Right lobe of liver (tissue), 4 donors: ENCODE results near the gene IGLL1.

Experiments
- POLR2A ChIP-seq: fragments of 450-650 bp; IDR thresholded peaks from one replicate; pipeline ENCODE4 v1.6.1; 2017; ENCODE audit warnings: antibody characterized with exemption, mild to moderate bottlenecking
- TF ChIP-seq, protein P1 (sequence below), 4 donors: fragments of 200-600 bp in 3 of 4; fragments of 450-650 bp in 1 of 4; IDR thresholded peaks; one replicate each; pipeline versions ENCODE4 v1.5.1 to v1.8.0; 2016 to 2022; ENCODE audit warnings: antibody characterized with exemption in 4 of 4, mild to moderate bottlenecking in 2 of 4
- donor health status: DM: no; HTN: no; CAD: no.
- donor health status: DM: no; HTN: no; CAD: no.
- donor health status: DM: no; HTN: yes; CAD: no.

DNA sequence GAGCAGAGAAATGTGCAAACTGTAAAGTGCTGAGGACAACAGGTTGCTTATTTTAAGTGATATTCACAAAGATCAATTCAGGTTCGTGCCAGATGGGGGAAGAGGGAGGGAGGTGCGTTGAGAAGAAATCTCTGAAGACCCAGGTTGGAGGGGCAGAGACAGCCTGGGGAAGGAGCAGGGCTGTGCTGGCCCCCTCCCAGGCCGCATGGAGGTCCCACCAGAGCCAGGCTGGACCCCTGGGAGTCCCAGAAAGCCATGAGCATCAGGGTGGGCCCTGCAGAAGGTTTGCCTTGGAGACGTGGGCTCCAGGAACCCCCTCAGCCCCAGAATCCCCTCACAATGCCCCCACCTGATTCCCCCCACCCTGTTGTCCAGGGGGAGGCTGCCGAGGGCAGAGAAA is 47.4 kb downstream of the IGLL1 start:
- TF ChIP-seq, protein P1, sequence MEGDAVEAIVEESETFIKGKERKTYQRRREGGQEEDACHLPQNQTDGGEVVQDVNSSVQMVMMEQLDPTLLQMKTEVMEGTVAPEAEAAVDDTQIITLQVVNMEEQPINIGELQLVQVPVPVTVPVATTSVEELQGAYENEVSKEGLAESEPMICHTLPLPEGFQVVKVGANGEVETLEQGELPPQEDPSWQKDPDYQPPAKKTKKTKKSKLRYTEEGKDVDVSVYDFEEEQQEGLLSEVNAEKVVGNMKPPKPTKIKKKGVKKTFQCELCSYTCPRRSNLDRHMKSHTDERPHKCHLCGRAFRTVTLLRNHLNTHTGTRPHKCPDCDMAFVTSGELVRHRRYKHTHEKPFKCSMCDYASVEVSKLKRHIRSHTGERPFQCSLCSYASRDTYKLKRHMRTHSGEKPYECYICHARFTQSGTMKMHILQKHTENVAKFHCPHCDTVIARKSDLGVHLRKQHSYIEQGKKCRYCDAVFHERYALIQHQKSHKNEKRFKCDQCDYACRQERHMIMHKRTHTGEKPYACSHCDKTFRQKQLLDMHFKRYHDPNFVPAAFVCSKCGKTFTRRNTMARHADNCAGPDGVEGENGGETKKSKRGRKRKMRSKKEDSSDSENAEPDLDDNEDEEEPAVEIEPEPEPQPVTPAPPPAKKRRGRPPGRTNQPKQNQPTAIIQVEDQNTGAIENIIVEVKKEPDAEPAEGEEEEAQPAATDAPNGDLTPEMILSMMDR (IDR thresholded peaks at IDR 0.05): no peak
- TF ChIP-seq POLR2A: no peak
